Upper lobe of left lung (tissue), 6 donors: ENCODE data around the gene COG5. TPM values are rescaled to one million over a fixed set of nuclear protein-coding genes. Genes with fewer than 3 reads are reported as not detected.

Experiments
- ATAC-seq, 2 donors: fragments of 200-7000 bp; cut with Tn5 transposase; one replicate each; pipeline ENCODE4 v1.9.1; 2022; ENCODE audit warnings: mild to moderate bottlenecking in 2 of 2, moderate library complexity in 2 of 2; ENCODE audit not compliant: low FRiP score in 2 of 2
- DNase-seq, 2 donors: peaks; one replicate each; pipeline ENCODE4 v3.0.0-alpha.2; 2019 to 2020
- H3K27ac ChIP-seq, 4 donors: fragments of 200-600 bp; sonication (generic); one replicate each; pipeline ENCODE4 v1.5.1; 2016 to 2019
- H3K27me3 ChIP-seq, 4 donors: fragments of 200-600 bp; sonication (generic); one replicate each; pipeline ENCODE4 v1.5.1; 2017 to 2019
- H3K36me3 ChIP-seq, 4 donors: fragments of 200-600 bp; sonication (generic); one replicate each; pipeline ENCODE4 v1.5.1; 2016 to 2019
- H3K4me1 ChIP-seq, 4 donors: fragments of 200-600 bp; sonication (generic); one replicate each; pipeline ENCODE4 v1.5.1; 2018 to 2019
- H3K4me3 ChIP-seq, 4 donors: fragments of 200-600 bp; sonication (generic); one replicate each; pipeline ENCODE4 v1.5.1; 2017 to 2019; ENCODE audit warnings: mild to moderate bottlenecking in 2 of 4, moderate library complexity in 1 of 4
- H3K9me3 ChIP-seq, 4 donors: fragments of 200-600 bp; sonication (generic); one replicate each; pipeline ENCODE4 v1.5.1; 2018 to 2019
- CTCF ChIP-seq, 6 experiments: fragments of 450-650 bp in 4 of 6; fragments of 200-600 bp in 2 of 6; sonication (generic) in 2 of 6; IDR thresholded peaks; one replicate each; pipeline ENCODE4 v1.5.1; 2016 to 2019; ENCODE audit warnings: antibody characterized with exemption in 6 of 6
- EP300 ChIP-seq, 4 donors: sonication (generic); formaldehyde crosslinking; IDR thresholded peaks; one replicate each; pipeline ENCODE4 v1.5.1; 2017; ENCODE audit warnings: antibody characterized with exemption in 4 of 4, control low read depth in 2 of 4
- POLR2A ChIP-seq, 4 donors: fragments of 450-650 bp; IDR thresholded peaks; one replicate each; pipeline ENCODE4 v1.5.1; 2016 to 2017; ENCODE audit warnings: antibody characterized with exemption in 4 of 4, mild to moderate bottlenecking in 2 of 4
- POLR2AphosphoS5 ChIP-seq, 2 donors: sonication (generic); formaldehyde crosslinking; IDR thresholded peaks; one replicate each; pipeline ENCODE4 v1.5.1; 2017; ENCODE audit warnings: antibody characterized with exemption in 2 of 2
- WGBS, 2 donors: methylation state at CpG; one replicate each; pipeline ENCODE4 v1.1.5; 2017 to 2018; 5-methylcytosine and 5-hydroxymethylcytosine counted together
- total RNA-seq, 6 donors: library from RNA; depleted of rRNA in 4 of 6; stranded (reverse); fragments of >200 nt in 4 of 6; gene quantifications; one replicate each; pipeline versions ENCODE4 v1.1.0 to v1.2.1, GENCODE V29; 2016 to 2021
- donor health status: DM: no; HTN: no; CAD: no; lungs with moderate emphysema.
- donor health status: DM: no; HTN: yes; CAD: no; lungs with severe emphysema.

The COG5 gene
- total RNA-seq, 6 donors from 2014 or later: 31.6 to 88.0 (median 50.5) TPM

- Histone ChIP-seq H3K9me3 (no peaks in the 10 kb centered on the region), H3K4me3 (no peak overlapping the region), H3K27me3 (no peaks in the 10 kb centered on the region), H3K4me1 (peaks cover 0 to 8% (median 3%) of the 10 kb centered on the region in 4 donors), H3K27ac (no peak overlapping the region), H3K36me3 (peaks cover 2 to 76% (median 37%) of the 10 kb centered on the region in 4 donors)
- ATAC-seq (no peak), DNase-seq (no peak)
- TF ChIP-seq EP300 (IDR thresholded peaks at IDR 0.05) (no peak), CTCF (IDR thresholded peaks at IDR 0.05) (no peak), POLR2A (IDR thresholded peaks at IDR 0.05) (no peak), POLR2AphosphoS5 (IDR thresholded peaks at IDR 0.05) (no peak)
- 70 to 73% methylated on average over 3 of the region's 3 CpGs for WGBS, 2 donors
Observed at GRCh38 chr7:107206706-107207105, 357.0 kb downstream of the COG5 start.

- WGBS, 2 donors: 94 to 97% methylated on average over 6 of the region's 6 CpGs
Observed at GRCh38 chr7:107206136-107206535, 357.6 kb downstream of the COG5 start.

GRCh38 chr7:107203607-107204006 is 360.1 kb downstream of the COG5 start:
- Histone ChIP-seq H3K27me3 (no peaks in the 10 kb centered on the region), H3K4me1 (peaks cover 0 to 14% (median 3%) of the 10 kb centered on the region in 4 donors), H3K36me3 (peaks cover 9 to 90% (median 44%) of the 10 kb centered on the region in 4 donors), H3K4me3 (no peak overlapping the region), H3K9me3 (no peaks in the 10 kb centered on the region), H3K27ac (no peak overlapping the region)
- DNase-seq: no peak
- WGBS, 2 donors: 94 to 96% methylated on average over 7 of the region's 7 CpGs
- no peak for ATAC-seq
- TF ChIP-seq CTCF (IDR thresholded peaks at IDR 0.05): no peak
- no peak for TF ChIP-seq POLR2A (IDR thresholded peaks at IDR 0.05)
- TF ChIP-seq POLR2AphosphoS5 (IDR thresholded peaks at IDR 0.05): no peak
- TF ChIP-seq EP300 (IDR thresholded peaks at IDR 0.05): no peak

More at GRCh38 chr7:107206136-107206535, 357.6 kb downstream of the COG5 start:
- H3K27ac ChIP-seq: no peak overlapping the region
- H3K27me3 ChIP-seq: no peaks in the 10 kb centered on the region
- TF ChIP-seq POLR2A (IDR thresholded peaks at IDR 0.05) (no peak), CTCF (IDR thresholded peaks at IDR 0.05) (no peak), POLR2AphosphoS5 (IDR thresholded peaks at IDR 0.05) (no peak), EP300 (IDR thresholded peaks at IDR 0.05) (no peak)
- ATAC-seq (no peak), DNase-seq (no peak)
- H3K4me1 ChIP-seq: peaks cover 0 to 8% (median 3%) of the 10 kb centered on the region in 4 donors
- no peak overlapping the region for H3K4me3 ChIP-seq
- H3K9me3 ChIP-seq: no peaks in the 10 kb centered on the region
- H3K36me3 ChIP-seq: peaks cover 2 to 82% (median 40%) of the 10 kb centered on the region in 4 donors

GRCh38 chr7:107201795-107202450 is 361.8 kb downstream of the COG5 start:
- H3K27me3 ChIP-seq: no peaks in the 10 kb centered on the region
- H3K9me3 ChIP-seq: no peaks in the 10 kb centered on the region
- H3K4me3 ChIP-seq: no peak overlapping the region
- TF ChIP-seq POLR2AphosphoS5 (IDR thresholded peaks at IDR 0.05) (no peak), CTCF (IDR thresholded peaks at IDR 0.05) (peak in 5 of 6 experiments; percentile 16 to 49 (median 33))
- H3K36me3 ChIP-seq: peaks cover 9 to 99% (median 56%) of the 10 kb centered on the region in 4 donors
- H3K4me1 ChIP-seq: peaks cover 0 to 9% (median 2%) of the 10 kb centered on the region in 4 donors
- DNase-seq (peak in 1 of 2 donors; percentile 33), ATAC-seq (no peak)
- H3K27ac ChIP-seq: no peak overlapping the region
- 81 to 91% methylated on average over 4 of the region's 4 CpGs for WGBS, 2 donors
